HEK293T (cell line): ENCODE results near the gene DND1.
"Not testable (repeated sequence)": the region's sequence is repeated elsewhere in the genome, so short reads cannot be mapped to it uniquely, and the experiment has no call there.

ENCODE experiments used
- CTCF ChIA-PET: fragments of 350-600 bp; formaldehyde crosslinking; extraction: SDS; loops from one replicate; lab custom pipeline; 2021; ENCODE audit warnings: antibody characterized with exemption, inconsistent platforms; lab: Yijun Ruan, JAX
- POLR2A ChIA-PET: fragments of 350-600 bp; formaldehyde crosslinking; extraction: SDS; loops from one replicate; lab custom pipeline; 2020; ENCODE audit warnings: antibody characterized with exemption, inconsistent platforms; lab: Yijun Ruan, JAX
- DNase-seq: peaks from one replicate; pipeline ENCODE4 v3.0.0; 2012; ENCODE audit warnings: mixed read lengths; ENCODE audit errors: extremely low spot score
- ARNT ChIP-seq: fragments of 450-650 bp; IDR thresholded peaks from 2 replicates; pipeline ENCODE4 v1.6.1; 2017; ENCODE audit warnings: mild to moderate bottlenecking
- BHLHE40 ChIP-seq: fragments of 450-650 bp; IDR thresholded peaks from 2 replicates; pipeline ENCODE4 v1.6.1; 2016; ENCODE audit warnings: mild to moderate bottlenecking, moderate library complexity, borderline replicate concordance
- CTBP1 ChIP-seq: fragments of 450-650 bp; IDR thresholded peaks from 2 replicates; pipeline ENCODE4 v1.6.1; 2016; ENCODE audit warnings: borderline replicate concordance
- ELF4 ChIP-seq: fragments of 450-650 bp; IDR thresholded peaks from 2 replicates; pipeline ENCODE4 v1.6.1; 2017; ENCODE audit warnings: antibody characterized with exemption
- FOXA1 ChIP-seq: fragments of 450-650 bp; IDR thresholded peaks from 2 replicates; pipeline ENCODE4 v1.6.1; 2016; ENCODE audit warnings: mild to moderate bottlenecking
- FOXK2 ChIP-seq: fragments of 450-650 bp; IDR thresholded peaks from 2 replicates; pipeline ENCODE4 v1.6.1; 2016; ENCODE audit warnings: mild to moderate bottlenecking
- FOXM1 ChIP-seq: fragments of 450-650 bp; IDR thresholded peaks from 2 replicates; pipeline ENCODE4 v1.6.1; 2017; ENCODE audit warnings: mild to moderate bottlenecking, borderline replicate concordance
- HDGF ChIP-seq: fragments of 450-650 bp; IDR thresholded peaks from 2 replicates; pipeline ENCODE4 v1.6.1; 2017; ENCODE audit warnings: antibody characterized with exemption, borderline replicate concordance
- L3MBTL2 ChIP-seq: fragments of 450-650 bp; conservative IDR thresholded peaks from 2 replicates; pipeline ENCODE4 v1.6.1; 2016; ENCODE audit warnings: mild to moderate bottlenecking
- LEF1 ChIP-seq: fragments of 450-650 bp; IDR thresholded peaks from 2 replicates; pipeline ENCODE4 v1.6.1; 2017; ENCODE audit warnings: mild to moderate bottlenecking, borderline replicate concordance
- NFRKB ChIP-seq: fragments of 450-650 bp; IDR thresholded peaks from 2 replicates; pipeline ENCODE4 v1.6.1; 2016; ENCODE audit warnings: mild to moderate bottlenecking, moderate library complexity
- SP1 ChIP-seq: fragments of 450-650 bp; IDR thresholded peaks from 2 replicates; pipeline ENCODE4 v1.6.1; 2017
- SUZ12 ChIP-seq: fragments of 450-650 bp; IDR thresholded peaks from 2 replicates; pipeline ENCODE4 v1.6.1; 2016; ENCODE audit warnings: mild to moderate bottlenecking
- TARDBP ChIP-seq: fragments of 450-650 bp; IDR thresholded peaks from 2 replicates; pipeline ENCODE4 v1.6.1; 2016
- ZNF384 ChIP-seq: fragments of 450-650 bp; IDR thresholded peaks from 2 replicates; pipeline ENCODE4 v1.6.1; 2016
- TF ChIP-seq, protein P1 (sequence below): fragments of 450-650 bp; IDR thresholded peaks from 2 replicates; pipeline ENCODE4 v1.6.1; 2016

The DND1 gene

DNA sequence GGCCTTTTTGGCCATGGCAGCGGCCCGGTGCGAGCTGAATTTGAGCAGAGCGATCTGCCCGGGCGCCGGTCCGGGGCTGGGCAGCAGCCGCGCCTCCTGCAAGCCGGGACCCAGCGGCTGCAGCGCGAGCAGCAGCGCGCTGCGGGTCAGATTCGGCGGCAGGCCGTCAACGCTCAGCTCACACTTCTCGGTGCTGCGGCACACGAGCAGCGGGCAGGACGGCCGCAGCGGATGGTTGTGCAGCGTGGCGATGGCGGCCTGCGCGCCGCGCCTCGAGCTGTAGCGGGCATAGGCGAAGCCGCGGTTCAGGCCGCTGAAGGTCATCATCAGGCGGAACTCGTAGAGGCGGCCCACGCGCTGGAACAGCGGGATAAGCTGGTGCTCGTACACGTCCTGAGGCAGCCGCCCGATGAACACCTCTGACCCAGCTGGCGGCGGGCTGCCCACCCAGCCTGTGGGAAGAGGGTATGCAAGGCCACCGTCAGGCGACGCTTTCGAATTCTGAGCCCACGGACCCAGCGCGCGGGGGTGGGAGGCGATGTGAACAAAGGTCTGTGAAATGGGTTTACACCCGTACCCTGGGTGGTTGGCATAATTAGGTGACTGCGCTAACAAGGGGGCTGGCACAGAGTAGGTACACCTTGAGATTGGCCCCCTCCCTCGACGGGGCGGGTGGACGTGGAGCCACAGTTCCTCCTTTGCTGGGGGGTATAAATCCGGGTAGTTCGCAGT lies 755 bp downstream of the DND1 start:
- no peak for DNase-seq
- no peak for TF ChIP-seq TARDBP
- no peak for TF ChIP-seq FOXA1
- TF ChIP-seq, protein P1, sequence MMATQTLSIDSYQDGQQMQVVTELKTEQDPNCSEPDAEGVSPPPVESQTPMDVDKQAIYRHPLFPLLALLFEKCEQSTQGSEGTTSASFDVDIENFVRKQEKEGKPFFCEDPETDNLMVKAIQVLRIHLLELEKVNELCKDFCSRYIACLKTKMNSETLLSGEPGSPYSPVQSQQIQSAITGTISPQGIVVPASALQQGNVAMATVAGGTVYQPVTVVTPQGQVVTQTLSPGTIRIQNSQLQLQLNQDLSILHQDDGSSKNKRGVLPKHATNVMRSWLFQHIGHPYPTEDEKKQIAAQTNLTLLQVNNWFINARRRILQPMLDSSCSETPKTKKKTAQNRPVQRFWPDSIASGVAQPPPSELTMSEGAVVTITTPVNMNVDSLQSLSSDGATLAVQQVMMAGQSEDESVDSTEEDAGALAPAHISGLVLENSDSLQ = no peak
- no peak for TF ChIP-seq ELF4
- no peak for TF ChIP-seq SP1
- TF ChIP-seq FOXK2 = no peak
- no peak for TF ChIP-seq ZNF384
- TF ChIP-seq HDGF = no peak
- TF ChIP-seq SUZ12 = no peak
- no peak for TF ChIP-seq CTBP1
- TF ChIP-seq LEF1 = no peak
- no peak for TF ChIP-seq BHLHE40
- no peak for TF ChIP-seq L3MBTL2
- TF ChIP-seq FOXM1 = no peak
- TF ChIP-seq ARNT = no peak
- no peak for TF ChIP-seq NFRKB
- CTCF ChIA-PET = no interaction called here
- POLR2A ChIA-PET = interaction anchor here (1.1 to 1.5 kb wide), 2 partner anchors 18 to 47 kb away, joined by 3 to 6 read pairs; partner anchors contain the start of genes HARS1 and HARS2

DNA sequence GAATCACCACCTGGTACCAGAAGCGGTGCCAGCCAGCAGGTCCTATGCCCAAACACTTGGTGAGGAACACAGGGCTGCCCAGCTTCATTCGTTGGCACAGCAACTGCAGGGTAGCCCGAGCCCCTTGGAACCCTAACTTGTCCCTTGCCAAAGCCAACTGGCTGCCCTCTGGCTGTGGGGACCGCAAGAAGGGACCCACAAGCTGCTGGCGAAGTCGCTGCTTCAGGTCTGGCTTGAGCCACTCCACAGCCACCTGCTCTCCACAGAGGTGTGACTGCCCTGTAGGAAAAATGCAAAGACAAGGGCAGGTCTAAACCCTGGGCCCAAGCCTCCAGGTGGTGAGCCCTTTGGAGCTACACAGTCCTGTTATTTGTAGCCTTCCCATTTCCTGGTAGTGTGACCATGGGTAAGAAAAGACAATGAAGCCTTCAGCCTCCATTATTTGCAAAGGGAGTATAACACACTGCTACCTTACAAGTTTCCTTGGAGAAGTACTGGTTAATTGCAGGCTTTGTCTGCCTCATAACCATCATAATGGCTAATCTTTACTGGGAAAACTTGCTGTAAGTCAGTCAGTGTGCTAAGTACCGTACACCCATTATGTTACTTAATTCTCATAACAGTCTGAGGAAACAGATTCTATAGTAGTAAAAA lies 1.8 kb downstream of the DND1 start:
- ChIA-PET CTCF (no interaction called here), POLR2A (interaction anchor here (1.1 kb wide), 1 partner anchor 48 kb away, joined by 3 read pairs; no protein-coding TSS in a partner anchor)
- TF ChIP-seq BHLHE40 = no peak
- TF ChIP-seq FOXK2 = no peak
- TF ChIP-seq SP1 = no peak
- no peak for DNase-seq

DNA sequence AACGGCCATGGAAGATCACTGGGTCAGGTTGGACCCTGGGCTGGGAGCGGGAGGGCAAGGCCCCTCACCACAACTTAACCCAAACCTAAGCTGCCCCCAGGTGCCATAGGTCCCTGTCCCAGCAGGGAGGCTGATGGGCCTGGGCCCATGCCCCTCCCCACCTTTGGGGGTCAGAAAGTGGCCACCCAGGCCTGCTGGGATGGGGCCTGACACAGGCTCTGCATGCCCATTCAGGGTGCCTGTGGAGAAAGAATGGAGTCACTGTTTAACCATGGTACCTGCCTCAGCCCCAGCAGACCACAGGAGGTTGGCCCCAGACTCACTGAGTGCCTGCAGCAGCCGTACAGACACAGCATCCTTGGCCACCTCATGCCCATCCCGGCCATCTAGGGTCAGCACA lies 2.3 kb downstream of the DND1 start:
- DNase-seq, POLR2A ChIA-PET, CTCF ChIA-PET: not testable (repeated sequence)

DNA sequence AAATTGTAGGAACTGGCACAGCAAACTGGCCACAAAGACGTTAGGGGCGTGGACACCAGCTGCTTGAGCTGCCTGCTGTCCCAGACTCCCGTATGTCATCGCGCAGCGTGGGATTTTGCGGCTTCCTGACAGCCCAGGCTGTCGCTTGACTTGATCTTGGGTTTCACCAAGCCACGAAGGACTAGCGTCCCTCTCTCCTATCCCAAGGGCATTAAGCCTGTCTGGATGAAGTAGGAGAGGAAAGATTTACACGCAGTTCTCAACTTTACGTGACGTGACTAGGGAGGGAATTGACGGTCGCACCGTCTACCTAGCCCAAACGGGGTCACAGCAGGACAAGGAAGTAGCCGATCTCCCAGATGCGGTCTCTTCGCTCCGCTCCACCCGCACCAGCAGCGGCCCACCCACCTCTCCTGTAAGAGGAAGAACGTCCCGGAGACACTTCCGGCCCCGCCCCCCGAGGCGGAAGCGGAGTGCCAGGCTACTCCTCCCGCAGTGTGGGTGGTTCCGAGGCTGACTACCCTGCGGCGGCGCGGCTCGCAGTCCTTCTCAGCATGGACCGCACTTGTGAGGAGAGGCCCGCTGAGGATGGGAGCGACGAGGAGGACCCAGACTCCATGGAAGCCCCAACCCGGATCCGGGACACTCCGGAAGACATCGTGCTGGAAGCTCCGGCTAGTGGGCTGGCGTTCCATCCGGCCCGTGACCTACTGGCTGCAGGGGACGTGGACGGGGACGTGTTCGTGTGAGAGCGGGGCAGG lies 8.8 kb downstream of the DND1 start, which contains the start of gene WDR55:
Gene WDR55 (plus strand): TSS at position 546 of the 761 bp plus-strand sequence. CDS start 9 bp downstream, at position 555.
- peak; percentile 94 for DNase-seq
- ChIA-PET CTCF (no interaction called here), POLR2A (interaction anchor here (1.3 to 4.8 kb wide), 4 partner anchors 10 to 107 kb away, joined by 3 to 46 read pairs (median 10); partner anchors contain the start of genes HARS1, HARS2, IK and NDUFA2)
- TF ChIP-seq LEF1 (no peak), ELF4 (peak; percentile 76), NFRKB (no peak), HDGF (no peak), FOXA1 (no peak), TARDBP (no peak), L3MBTL2 (peak; percentile 27; the same call in 1 of the 2 replicates), ZNF384 (no peak), FOXK2 (no peak), SP1 (no peak), FOXM1 (no peak), SUZ12 (no peak)
- TF ChIP-seq, protein P1 = peak; percentile 82

DNA sequence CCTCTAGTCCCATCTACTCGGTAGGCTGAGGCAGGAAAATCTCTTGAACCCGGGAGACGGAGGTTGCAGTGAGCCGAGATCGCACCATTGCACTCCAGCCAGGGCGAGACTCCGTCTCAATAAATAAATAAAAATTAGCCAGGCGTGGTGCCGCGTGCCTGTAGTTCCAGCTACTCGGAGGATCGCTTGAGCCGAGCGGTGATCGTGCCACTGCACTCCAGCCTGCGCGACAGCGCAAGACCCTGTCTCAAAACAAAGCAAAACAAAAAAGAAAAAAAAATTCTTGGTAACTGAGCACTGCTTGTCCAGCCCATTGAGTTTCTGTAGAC lies 9.4 kb downstream of the DND1 start:
- no peak for DNase-seq
- CTCF ChIA-PET = no interaction called here
- POLR2A ChIA-PET = interaction anchor here (1.3 to 4.8 kb wide), 3 partner anchors 11 to 27 kb away, joined by 8 to 46 read pairs (median 13); partner anchors contain the start of genes HARS1, HARS2, IK and NDUFA2
- TF ChIP-seq LEF1 = no peak
- TF ChIP-seq L3MBTL2 = peak; percentile 38; the same call in 1 of the 2 replicates
- TF ChIP-seq NFRKB = no peak
- TF ChIP-seq FOXA1 = no peak
- TF ChIP-seq ELF4 = no peak

DNA sequence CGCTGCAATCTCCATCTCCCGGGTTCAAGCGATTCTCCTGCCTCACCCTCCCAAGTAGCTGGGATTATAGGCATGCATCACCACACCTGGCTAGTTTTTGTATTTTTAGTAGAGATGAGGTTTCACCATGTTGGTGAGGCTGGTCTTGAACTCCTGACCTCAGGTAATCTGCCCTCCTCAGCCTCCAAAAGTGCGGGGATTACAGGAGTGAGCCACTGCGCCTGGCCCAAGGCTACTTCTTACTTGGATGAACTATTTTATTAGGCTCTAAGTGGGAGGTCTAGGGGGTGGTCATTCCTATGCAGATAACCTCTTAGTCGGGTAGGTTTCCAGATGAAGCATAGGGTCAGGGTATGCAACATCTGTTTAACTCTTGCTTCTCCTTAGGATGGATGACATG lies 13.0 kb downstream of the DND1 start:
- CTCF ChIA-PET, DNase-seq: not testable (repeated sequence)
- POLR2A ChIA-PET = interaction anchor here (1.4 kb wide), 1 partner anchor 13 kb away, joined by 3 read pairs; the partner anchor contains the start of genes IK and NDUFA2
